GM20000 (cell line): ENCODE measurements around the gene FAM20C.

Source experiments
- DNase-seq: peaks from one replicate; pipeline ENCODE4 v3.0.0; 2012; ENCODE audit warnings: low spot score
- CTCF ChIP-seq: IDR thresholded peaks from 2 replicates; pipeline ENCODE4 v1.5.1; 2012; ENCODE audit warnings: mild to moderate bottlenecking, control low read depth; ENCODE audit errors: extremely low read depth, missing control alignments

The FAM20C gene

GRCh38 chr7:229184-229964, 37.0 kb downstream of the FAM20C start:
- DNase-seq = no peak
- no peak for TF ChIP-seq CTCF

- DNase-seq = no peak
- TF ChIP-seq CTCF = no peak
These were observed 37.9 kb downstream of the FAM20C start for GRCh38 chr7:230274-230673.

GRCh38 chr7:231030-231857, 38.9 kb downstream of the FAM20C start:
- no peak for DNase-seq
- no peak for TF ChIP-seq CTCF

- TF ChIP-seq CTCF = no peak
These were observed 39.5 kb downstream of the FAM20C start for GRCh38 chr7:231858-232246.

GRCh38 chr7:232410-233248, 40.3 kb downstream of the FAM20C start:
- DNase-seq = no peak
- TF ChIP-seq CTCF = no peak

More at GRCh38 chr7:231858-232246, 39.5 kb downstream of the FAM20C start:
- DNase-seq = no peak

- DNase-seq = no peak
These were observed 41.1 kb downstream of the FAM20C start for GRCh38 chr7:233249-234035.

More at GRCh38 chr7:233249-234035, 41.1 kb downstream of the FAM20C start:
- TF ChIP-seq CTCF = no peak
